AG10803 (cell line): ENCODE data around the gene ASIC5.

ENCODE experiments used
- DNase-seq: peaks from one replicate; pipeline ENCODE4 v3.0.0; 2010; ENCODE audit warnings: low read depth
- H3K4me3 ChIP-seq: 2 replicates; pipeline ENCODE4 v1.5.1; 2011; ENCODE audit warnings: mild to moderate bottlenecking, low read length, control low read depth
- TF ChIP-seq, protein P1 (sequence below): conservative IDR thresholded peaks from 2 replicates; pipeline ENCODE4 v1.5.1; 2011; ENCODE audit warnings: mild to moderate bottlenecking, low read length, control low read depth, inconsistent platforms

The ASIC5 gene

GRCh38 chr4:155780775-155781174, 85.3 kb downstream of the ASIC5 start:
- DNase-seq, result no peak
- TF ChIP-seq, protein P1, sequence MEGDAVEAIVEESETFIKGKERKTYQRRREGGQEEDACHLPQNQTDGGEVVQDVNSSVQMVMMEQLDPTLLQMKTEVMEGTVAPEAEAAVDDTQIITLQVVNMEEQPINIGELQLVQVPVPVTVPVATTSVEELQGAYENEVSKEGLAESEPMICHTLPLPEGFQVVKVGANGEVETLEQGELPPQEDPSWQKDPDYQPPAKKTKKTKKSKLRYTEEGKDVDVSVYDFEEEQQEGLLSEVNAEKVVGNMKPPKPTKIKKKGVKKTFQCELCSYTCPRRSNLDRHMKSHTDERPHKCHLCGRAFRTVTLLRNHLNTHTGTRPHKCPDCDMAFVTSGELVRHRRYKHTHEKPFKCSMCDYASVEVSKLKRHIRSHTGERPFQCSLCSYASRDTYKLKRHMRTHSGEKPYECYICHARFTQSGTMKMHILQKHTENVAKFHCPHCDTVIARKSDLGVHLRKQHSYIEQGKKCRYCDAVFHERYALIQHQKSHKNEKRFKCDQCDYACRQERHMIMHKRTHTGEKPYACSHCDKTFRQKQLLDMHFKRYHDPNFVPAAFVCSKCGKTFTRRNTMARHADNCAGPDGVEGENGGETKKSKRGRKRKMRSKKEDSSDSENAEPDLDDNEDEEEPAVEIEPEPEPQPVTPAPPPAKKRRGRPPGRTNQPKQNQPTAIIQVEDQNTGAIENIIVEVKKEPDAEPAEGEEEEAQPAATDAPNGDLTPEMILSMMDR, result no peak
- no peak overlapping the region for H3K4me3 ChIP-seq
